Heart right ventricle (tissue), 16 donors: ENCODE measurements around the gene PCGF6. TPM values are rescaled to one million over a fixed set of nuclear protein-coding genes. Genes with fewer than 3 reads are reported as not detected.

ENCODE experiments used
- ATAC-seq, 8 donors: fragments of 200-7000 bp; cut with Tn5 transposase; one replicate each; pipeline ENCODE4 v1.9.1; 2020; ENCODE audit warnings: mild to moderate bottlenecking in 8 of 8, moderate library complexity in 8 of 8, moderate number of reproducible peaks in 1 of 8
- DNase-seq, 2 donors: peaks; one replicate each; pipeline ENCODE4 v3.0.0-alpha.2; 2020
- H3K27ac ChIP-seq, 10 donors: fragments of 200-600 bp; sonication (generic) in 2 of 10; one replicate each; pipeline versions ENCODE4 v1.5.0 to v1.8.0; 2020 to 2022; ENCODE audit warnings: mild to moderate bottlenecking in 3 of 10
- H3K27me3 ChIP-seq, 7 donors: fragments of 200-600 bp; one replicate each; pipeline ENCODE4 v1.8.0; 2021 to 2022; ENCODE audit warnings: mild to moderate bottlenecking in 2 of 7
- H3K36me3 ChIP-seq, 9 donors: fragments of 200-600 bp; sonication (generic) in 1 of 9; one replicate each; pipeline versions ENCODE4 v1.5.0 to v1.8.0; 2020 to 2022; ENCODE audit warnings: mild to moderate bottlenecking in 2 of 9
- H3K4me1 ChIP-seq, 9 donors: fragments of 200-600 bp; sonication (generic) in 1 of 9; one replicate each; pipeline versions ENCODE4 v1.5.0 to v1.8.0; 2020 to 2022; ENCODE audit warnings: mild to moderate bottlenecking in 4 of 9
- H3K4me3 ChIP-seq, 10 donors: fragments of 200-600 bp; sonication (generic) in 2 of 10; one replicate each; pipeline versions ENCODE4 v1.5.0 to v1.8.0; 2020 to 2022; ENCODE audit warnings: mild to moderate bottlenecking in 7 of 10, moderate library complexity in 2 of 10
- H3K9me3 ChIP-seq, 11 donors: fragments of 200-600 bp in 10 of 11; sonication (generic) in 2 of 11; one replicate each; pipeline versions ENCODE4 v1.5.0 to v1.8.0; 2013 to 2022; ENCODE audit warnings: mild to moderate bottlenecking in 2 of 11, control low read depth in 1 of 11, moderate library complexity in 1 of 11
- CTCF ChIP-seq, 9 donors: fragments of 200-600 bp; sonication (generic) in 2 of 9; IDR thresholded peaks; one replicate each; pipeline versions ENCODE4 v1.5.0 to v1.8.0; 2021 to 2022; ENCODE audit warnings: antibody characterized with exemption in 9 of 9, mild to moderate bottlenecking in 5 of 9, moderate library complexity in 1 of 9
- WGBS, 2 donors: extraction: QIAGEN DNeasy Blood & Tissue Kit; methylation state at CpG; one replicate each; pipeline ENCODE4 v1.1.7; 2013; ENCODE audit warnings: inconsistent platforms in 1 of 2; 5-methylcytosine and 5-hydroxymethylcytosine counted together
- intact Hi-C, 10 donors: fragments of 100-400 bp; cut with DNase I; formaldehyde crosslinking; loops; one replicate each; pipeline versions ENCODE4 v1.11.1 to v1.14.2; 2022
- polyA plus RNA-seq, 2 donors: library from polyadenylated mRNA; stranded (reverse); fragments of 200-250 nt; gene quantifications; one replicate each; pipeline ENCODE4 v1.2.3, GENCODE V29; 2013
- total RNA-seq, 10 donors: library from RNA; stranded (reverse); fragmentation: NEBNext Ultra II Directional in 3 of 10; extraction: Animal tissue kit (Norgen Biotek cat#: 25700) in 3 of 10; gene quantifications; one replicate each; pipeline versions ENCODE4 v1.2.1 to v1.2.4, GENCODE V29; 2021 to 2023
- donor health status: Arrhythmogenic right ventricular cardiomyopathy.
- donor health status: ischemic (EF 13 %, LVEDD 7.1; RV severe dilation, severe dysfunction).
- donor health status: healthy with polysubstance abuse.
- donor health status: DM: no; HTN: yes; CAD: no.
- donor health status: DM: no; HTN: no; CAD: no.
- donor health status: ischemic (EF 25% LVEDD 6.9; RV normal size, moderate dysfunction).
- donor health status: ischemic (EF 25% LVEDD 5.7; RV mildly dilated, moderate dysfunction).
- donor health status: healthy.
- donor health status: DM: yes; HTN: yes; CAD: no.
- donor health status: Ischemic cardiomyopathy.
- donor health status: ischemic (EF 35%, LVEDD 5.7; RV mildly dilated, moderate dysfunction).
- donor health status: nonischemic (EF 11% LVEDD 7.7; RV severe dilation, severe dysfunction).
- donor health status: DM: yes; HTN: yes; CAD: no.
- donor health status: PGD.
- donor health status: ischemic (EF 29% LVEDD 5.4; RV normal size, mild dysfunction).
- donor health status: nonischemic (EF 23%, LVEDD 6.1; RV moderate dilation, normal function).

The PCGF6 gene
- total and polyA plus RNA-seq, 12 donors = 5.5 to 8.0 (median 6.5) TPM

- ATAC-seq (peak; percentile 99 to 100 (median 100)), DNase-seq (peak; percentile 96 to 99)
- Histone ChIP-seq H3K4me3 (peak within 1 kb of the TSS; percentile 80 to 98 (median 86)), H3K9me3 (no peaks in the 10 kb centered on the region), H3K36me3 (peaks cover 0 to 63% (median 27%) of the 10 kb centered on the region in 9 donors), H3K4me1 (peaks cover 3 to 53% (median 44%) of the 10 kb centered on the region in 9 donors), H3K27me3 (no peaks in the 10 kb centered on the region), H3K27ac (peak within 1 kb of the TSS; percentile 77 to 96 (median 92))
- intact Hi-C loops = no loop called here
- TF ChIP-seq CTCF (IDR thresholded peaks at IDR 0.05) = peak in 3 of 9 donors; percentile 23 to 35 (median 25)
- 0 to 1% methylated on average over 56 of the region's 56 CpGs for WGBS, 2 donors
Observed at GRCh38 chr10:103396067-103396788, 45.3 kb upstream of the PCGF6 start, which contains the start of the genes ATP5MK and PDCD11. Gene ATP5MK (minus strand): TSS chr10:103396475. CDS start chr10:103392457, 4,018 bp downstream. Gene PDCD11 (plus strand): TSS chr10:103396626. CDS start chr10:103398427, 1,801 bp downstream.

- 1 to 3% methylated on average over 11 of the region's 11 CpGs for WGBS, 2 donors
- intact Hi-C loops = no loop called here
- Histone ChIP-seq H3K4me3 (peak overlapping the region; percentile 80 to 98 (median 86)), H3K27ac (peak overlapping the region; percentile 77 to 96 (median 92)), H3K36me3 (peaks cover 0 to 63% (median 27%) of the 10 kb centered on the region in 9 donors), H3K4me1 (peaks cover 3 to 53% (median 44%) of the 10 kb centered on the region in 9 donors), H3K27me3 (no peaks in the 10 kb centered on the region), H3K9me3 (no peaks in the 10 kb centered on the region)
- no peak for TF ChIP-seq CTCF (IDR thresholded peaks at IDR 0.05)
- DNase-seq (no peak), ATAC-seq (peak in 4 of 8 donors; percentile 3 to 41 (median 40))
Observed at GRCh38 chr10:103395754-103396066, 44.8 kb upstream of the PCGF6 start.

GRCh38 chr10:103394180-103394579, 43.2 kb upstream of the PCGF6 start:
- intact Hi-C loops = no loop called here

DNA sequence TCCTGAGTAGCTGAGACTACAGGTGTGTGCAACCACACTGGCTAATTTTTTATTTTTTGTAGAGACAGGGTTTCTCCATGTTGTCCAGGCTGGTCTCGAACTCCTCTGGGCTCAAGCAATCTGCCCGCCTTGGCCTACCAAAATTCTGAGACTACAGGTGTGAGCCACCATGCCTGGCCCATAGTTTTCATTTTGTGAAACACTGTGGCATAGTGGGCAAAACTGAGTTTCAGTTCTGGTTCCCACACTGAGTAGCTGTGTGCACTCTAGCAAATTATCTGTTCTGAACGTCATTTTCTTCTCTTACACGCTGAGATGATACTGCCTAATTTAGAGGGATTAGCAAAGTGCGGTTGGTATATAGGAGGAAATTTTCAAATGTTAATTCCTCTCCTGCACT, 31.8 kb upstream of the PCGF6 start:
- DNase-seq (no peak), ATAC-seq (no peak)
- intact Hi-C loops = no loop called here
- no peaks in the 10 kb centered on the region for H3K27me3 ChIP-seq
- H3K36me3 ChIP-seq = peaks cover 0 to 100% (median 37%) of the 10 kb centered on the region in 9 donors
- no peak overlapping the region for H3K4me3 ChIP-seq
- TF ChIP-seq CTCF (IDR thresholded peaks at IDR 0.05) = no peak
- H3K27ac ChIP-seq = no peak overlapping the region
- H3K4me1 ChIP-seq = no peaks in the 10 kb centered on the region
- no peaks in the 10 kb centered on the region for H3K9me3 ChIP-seq
- 93 to 94% methylated on average over 5 of the region's 5 CpGs for WGBS, 2 donors

More at GRCh38 chr10:103394180-103394579, 43.2 kb upstream of the PCGF6 start:
- Histone ChIP-seq H3K9me3 (no peaks in the 10 kb centered on the region), H3K27ac (no peak overlapping the region), H3K36me3 (peaks cover under 1 to 63% (median 34%) of the 10 kb centered on the region in 9 donors), H3K27me3 (no peaks in the 10 kb centered on the region), H3K4me3 (peak overlapping the region in 1 of 10 donors; percentile 87), H3K4me1 (peaks cover 3 to 53% (median 44%) of the 10 kb centered on the region in 9 donors)
- 83 to 84% methylated on average over 14 of the region's 14 CpGs for WGBS, 2 donors
- TF ChIP-seq CTCF (IDR thresholded peaks at IDR 0.05) = no peak
- DNase-seq = no peak
- no peak for ATAC-seq
